ENCODE data around the gene OR2C3. TPM values are rescaled to one million over a fixed set of nuclear protein-coding genes. Genes with fewer than 3 reads are reported as not detected.

OR2C3 gene
- total and polyA plus RNA-seq, 2 experiments from 2014 or later: not detected

DNA sequence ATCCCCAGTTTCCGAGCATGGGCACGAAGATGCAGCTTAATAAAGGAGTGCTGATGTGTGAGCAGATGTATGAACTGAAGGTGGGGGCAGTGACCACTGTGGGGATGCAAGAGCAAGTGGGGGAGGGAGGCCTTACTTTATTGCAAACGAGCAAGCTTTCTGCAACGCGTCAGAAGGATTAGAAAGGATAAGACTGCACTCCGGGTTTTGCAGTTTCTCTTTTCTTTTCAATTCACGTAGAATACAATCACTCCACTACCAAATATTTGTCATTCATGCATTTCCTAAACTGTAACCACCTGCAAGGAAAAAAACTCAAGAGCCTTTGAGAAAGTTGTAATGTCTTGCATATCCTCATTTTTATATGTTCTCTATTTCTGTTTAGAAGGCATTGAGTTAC lies 4.3 kb upstream of the OR2C3 start (continued):
- TF ChIP-seq REST (IDR thresholded peaks at IDR 0.05; ENCODE audit: unreplicated experiment) (no peak), ZNF114 (CRISPR knock-in tag; IDR thresholded peaks at IDR 0.05) (no peak), POLR2AphosphoS5 (IDR thresholded peaks at IDR 0.05; ENCODE audit: low read depth) (no peak)

DNA sequence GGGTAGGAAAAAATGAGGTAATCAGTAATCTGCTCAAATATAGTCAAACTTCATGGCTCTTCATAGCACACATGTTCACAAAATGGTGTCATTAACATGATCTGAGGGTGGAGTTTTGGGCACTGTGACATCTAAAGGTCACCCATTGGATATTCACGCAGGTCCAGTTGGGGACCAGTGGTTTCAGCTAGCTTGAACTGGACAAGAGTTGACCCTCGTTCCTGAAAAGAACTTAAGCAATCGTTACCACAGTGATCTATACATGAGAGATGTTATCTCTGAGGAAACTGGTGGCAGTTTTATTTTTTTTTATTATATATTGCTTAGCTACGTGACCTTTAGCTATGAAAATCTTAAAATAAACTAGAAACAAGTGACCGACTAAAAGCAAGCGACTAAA lies 3.0 kb upstream of the OR2C3 start:
- no peak overlapping the region for H3K27ac Mint-ChIP-seq
- H3K9me3 Mint-ChIP-seq: no peaks in the 10 kb centered on the region; the same call in 2 of the 3 replicates
- Histone ChIP-seq H2AFZ (0 out of 2 replicates have a peak overlapping the region, but pooled peaks have one; percentile 52), H3K4me3 (no peak overlapping the region), H4K20me1 (replicated peaks; ENCODE audit: insufficient read depth) (no peaks in the 10 kb centered on the region), H3F3A (replicated peaks; ENCODE audit: low read depth) (no peaks in the 10 kb centered on the region), H3K4me2 (no peak overlapping the region), H3K36me3 (ENCODE audit: insufficient read depth) (no peaks in the 10 kb centered on the region), H3K4me1 (ENCODE audit: insufficient read depth) (no peaks in the 10 kb centered on the region), H3K27me3 (ENCODE audit: insufficient read depth) (no peaks in the 10 kb centered on the region), H3K9me2 (ENCODE audit: insufficient read depth) (no peaks in the 10 kb centered on the region), H3K27ac (ENCODE audit: low read depth) (no peak overlapping the region), H3K79me2 (replicated peaks; ENCODE audit: insufficient read depth) (no peaks in the 10 kb centered on the region)
- H3K36me3 Mint-ChIP-seq (ENCODE audit: low read depth): no peaks in the 10 kb centered on the region
- DNase-seq (ENCODE audit: low spot score): no peak
- H3K27me3 Mint-ChIP-seq (ENCODE audit: insufficient read depth, low read depth, poor library complexity): peaks cover 2% of the 10 kb centered on the region
- no peak for ATAC-seq
- H3K4me3 Mint-ChIP-seq: no peak overlapping the region
- H3K4me1 Mint-ChIP-seq: peaks cover 2% of the 10 kb centered on the region; the same call in 2 of the 3 replicates
- TF ChIP-seq ZNF114 (CRISPR knock-in tag; IDR thresholded peaks at IDR 0.05) (no peak), ZNF331 (CRISPR knock-in tag; IDR thresholded peaks at IDR 0.05; ENCODE audit: low read depth) (no peak), POLR2AphosphoS5 (IDR thresholded peaks at IDR 0.05; ENCODE audit: low read depth) (no peak), ETS1 (IDR thresholded peaks at IDR 0.05) (no peak), NANOG (IDR thresholded peaks at IDR 0.05; ENCODE audit: borderline replicate concordance) (no peak), CTCF (conservative IDR thresholded peaks at IDR 0.05; ENCODE audit: low read depth in 2 of 2) (no peak), EZH2 (IDR thresholded peaks at IDR 0.05; ENCODE audit: low read depth, unreplicated experiment) (no peak), CREB1 (CRISPR knock-in tag; IDR thresholded peaks at IDR 0.05; ENCODE audit: low read depth) (no peak), ZNF462 (CRISPR knock-in tag; IDR thresholded peaks at IDR 0.05) (no peak)

All from GM23338 (cell line).